Ascending aorta (tissue), 2 donors: ENCODE measurements around the gene GPR183. TPM values are rescaled to one million over a fixed set of nuclear protein-coding genes. Genes with fewer than 3 reads are reported as not detected.

Source experiments
- DNase-seq, 2 donors: peaks; one replicate each; pipeline ENCODE4 v3.0.0-alpha.2; 2019; ENCODE audit warnings: low spot score in 2 of 2
- H3K27ac ChIP-seq, 2 donors: fragments of 200-600 bp; sonication (generic); one replicate each; pipeline ENCODE4 v1.5.1; 2016 to 2017; ENCODE audit warnings: mild to moderate bottlenecking in 1 of 2
- H3K27me3 ChIP-seq: fragments of 200-600 bp; sonication (generic); one replicate; pipeline ENCODE4 v1.5.1; 2017
- H3K36me3 ChIP-seq, 2 donors: fragments of 200-600 bp; sonication (generic); one replicate each; pipeline ENCODE4 v1.5.1; 2016
- H3K4me1 ChIP-seq, 2 donors: fragments of 200-600 bp; sonication (generic); one replicate each; pipeline ENCODE4 v1.5.1; 2016 to 2017; ENCODE audit warnings: mild to moderate bottlenecking in 1 of 2
- H3K4me3 ChIP-seq, 2 donors: fragments of 200-600 bp; sonication (generic); one replicate each; pipeline ENCODE4 v1.5.1; 2016 to 2017; ENCODE audit warnings: mild to moderate bottlenecking in 1 of 2
- H3K9me3 ChIP-seq, 2 donors: fragments of 200-600 bp; sonication (generic); one replicate each; pipeline ENCODE4 v1.5.1; 2016
- CTCF ChIP-seq, 3 experiments: fragments of 200-600 bp in 2 of 3; fragments of 450-650 bp in 1 of 3; sonication (generic) in 2 of 3; IDR thresholded peaks; one replicate each; pipeline ENCODE4 v1.5.1; 2016 to 2019; ENCODE audit warnings: antibody characterized with exemption in 3 of 3, mild to moderate bottlenecking in 1 of 3, moderate library complexity in 1 of 3
- intact Hi-C: fragments of 100-400 bp; cut with DNase I; formaldehyde crosslinking; loops from one replicate; pipeline ENCODE4 v1.15.1; 2023
- total RNA-seq: library from RNA; depleted of rRNA; stranded (reverse); fragments of >200 nt; gene quantifications from one replicate; pipeline ENCODE4 v1.1.0, GENCODE V29; 2016

Gene GPR183
- total RNA-seq, 1 donor from 2014 or later = 1.1 TPM

- Histone ChIP-seq H3K4me1 (no peaks in the 10 kb centered on the region), H3K27ac (no peak overlapping the region), H3K9me3 (no peaks in the 10 kb centered on the region), H3K27me3 (no peaks in the 10 kb centered on the region), H3K36me3 (peaks cover 7 to 26% of the 10 kb centered on the region in 2 donors), H3K4me3 (no peak overlapping the region)
- no peak for TF ChIP-seq CTCF (IDR thresholded peaks at IDR 0.05)
- no peak for DNase-seq
- intact Hi-C loops = no loop called here
These were observed 40.8 kb upstream of the GPR183 start for GRCh38 chr13:99347911-99348451.

- intact Hi-C loops = no loop called here
- TF ChIP-seq CTCF (IDR thresholded peaks at IDR 0.05) = no peak
- Histone ChIP-seq H3K36me3 (peaks cover 7 to 32% of the 10 kb centered on the region in 2 donors), H3K4me1 (no peaks in the 10 kb centered on the region), H3K27me3 (no peaks in the 10 kb centered on the region), H3K9me3 (no peaks in the 10 kb centered on the region), H3K4me3 (no peak overlapping the region), H3K27ac (no peak overlapping the region)
- DNase-seq = no peak
These were observed 40.2 kb upstream of the GPR183 start for GRCh38 chr13:99347335-99347878.

- DNase-seq = no peak
- Histone ChIP-seq H3K27ac (no peak overlapping the region), H3K36me3 (peaks cover 12 to 39% of the 10 kb centered on the region in 2 donors), H3K9me3 (no peaks in the 10 kb centered on the region), H3K4me3 (no peak overlapping the region), H3K27me3 (no peaks in the 10 kb centered on the region), H3K4me1 (no peaks in the 10 kb centered on the region)
- intact Hi-C loops = no loop called here
- TF ChIP-seq CTCF (IDR thresholded peaks at IDR 0.05) = no peak
These were observed 39.3 kb upstream of the GPR183 start for GRCh38 chr13:99346335-99347042.

GRCh38 chr13:99345345-99345744 lies 38.1 kb upstream of the GPR183 start:
- Histone ChIP-seq H3K9me3 (no peaks in the 10 kb centered on the region), H3K36me3 (peaks cover 20 to 48% of the 10 kb centered on the region in 2 donors), H3K4me1 (no peaks in the 10 kb centered on the region), H3K27ac (no peak overlapping the region), H3K4me3 (no peak overlapping the region), H3K27me3 (no peaks in the 10 kb centered on the region)
- intact Hi-C loops = no loop called here
- DNase-seq = no peak
- TF ChIP-seq CTCF (IDR thresholded peaks at IDR 0.05) = no peak

- no peak overlapping the region for H3K27ac ChIP-seq
- H3K4me3 ChIP-seq = no peak overlapping the region
- TF ChIP-seq CTCF (IDR thresholded peaks at IDR 0.05) = no peak
- H3K36me3 ChIP-seq = peaks cover 19 to 51% of the 10 kb centered on the region in 2 donors
- DNase-seq = no peak
- no peaks in the 10 kb centered on the region for H3K4me1 ChIP-seq
- intact Hi-C loops = no loop called here
- no peaks in the 10 kb centered on the region for H3K9me3 ChIP-seq
- no peaks in the 10 kb centered on the region for H3K27me3 ChIP-seq
These were observed 37.5 kb upstream of the GPR183 start for GRCh38 chr13:99344610-99345208.
